Measurements from ENCODE around the gene KLHDC3.

DNA sequence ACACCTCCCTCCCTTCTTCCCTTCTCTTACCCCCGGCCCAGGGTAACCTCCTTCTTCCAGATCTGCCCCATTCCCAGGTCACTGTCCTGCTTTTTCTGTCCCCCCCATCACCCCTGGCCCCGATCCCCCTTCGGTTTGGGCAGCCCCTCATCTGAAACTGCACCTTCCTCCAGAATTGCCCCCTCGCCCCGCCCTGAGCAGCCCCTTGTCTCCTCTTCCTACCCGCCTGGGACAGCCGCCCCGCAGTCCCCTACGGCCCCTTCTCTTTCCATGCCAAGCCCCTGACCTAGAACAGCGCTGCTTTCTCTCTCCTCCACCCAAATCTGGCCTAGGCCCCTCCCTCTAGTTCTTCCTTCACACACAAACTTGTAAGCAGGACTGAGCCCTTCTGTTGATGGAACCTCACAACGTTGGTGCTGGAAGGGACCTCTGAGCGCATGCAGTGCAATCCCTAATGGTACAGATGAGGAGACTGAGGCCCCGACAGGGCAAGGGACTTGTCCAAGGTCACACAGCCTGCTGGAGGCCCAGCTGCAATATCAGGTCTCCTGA, 29.0 kb upstream of the KLHDC3 start:
- TF ChIP-seq, protein P1, sequence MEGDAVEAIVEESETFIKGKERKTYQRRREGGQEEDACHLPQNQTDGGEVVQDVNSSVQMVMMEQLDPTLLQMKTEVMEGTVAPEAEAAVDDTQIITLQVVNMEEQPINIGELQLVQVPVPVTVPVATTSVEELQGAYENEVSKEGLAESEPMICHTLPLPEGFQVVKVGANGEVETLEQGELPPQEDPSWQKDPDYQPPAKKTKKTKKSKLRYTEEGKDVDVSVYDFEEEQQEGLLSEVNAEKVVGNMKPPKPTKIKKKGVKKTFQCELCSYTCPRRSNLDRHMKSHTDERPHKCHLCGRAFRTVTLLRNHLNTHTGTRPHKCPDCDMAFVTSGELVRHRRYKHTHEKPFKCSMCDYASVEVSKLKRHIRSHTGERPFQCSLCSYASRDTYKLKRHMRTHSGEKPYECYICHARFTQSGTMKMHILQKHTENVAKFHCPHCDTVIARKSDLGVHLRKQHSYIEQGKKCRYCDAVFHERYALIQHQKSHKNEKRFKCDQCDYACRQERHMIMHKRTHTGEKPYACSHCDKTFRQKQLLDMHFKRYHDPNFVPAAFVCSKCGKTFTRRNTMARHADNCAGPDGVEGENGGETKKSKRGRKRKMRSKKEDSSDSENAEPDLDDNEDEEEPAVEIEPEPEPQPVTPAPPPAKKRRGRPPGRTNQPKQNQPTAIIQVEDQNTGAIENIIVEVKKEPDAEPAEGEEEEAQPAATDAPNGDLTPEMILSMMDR (IDR thresholded peaks at IDR 0.05): no peak
- TF ChIP-seq POLR2A (IDR thresholded peaks at IDR 0.05): no peak

All from heart left ventricle (tissue), 13 donors.